Stimulated activated CD8-positive, alpha-beta memory T cell treated with anti-CD3 and anti-CD28 coated beads, Interleukin-15, amount 100 ng/mL, for 24 hours (primary cell): Measurements from ENCODE around the gene ALDH16A1.
"Not testable (repeated sequence)": the region's sequence is repeated elsewhere in the genome, so short reads cannot be mapped to it uniquely, and the experiment has no call there.

Source experiments
- DNase-seq: peaks from one replicate; pipeline ENCODE4 v3.0.0-alpha.2; 2020; ENCODE audit warnings: low read depth

ALDH16A1 gene

GRCh38 chr19:49441210-49441959, 11.6 kb upstream of the ALDH16A1 start, which contains the start of gene SLC17A7:
TSS of gene SLC17A7 (minus strand) at chr19:49441527. CDS start at chr19:49441379, 148 bp downstream.
- no peak for DNase-seq

- DNase-seq, result no peak
Observed at GRCh38 chr19:49441960-49442350, 11.1 kb upstream of the ALDH16A1 start.

GRCh38 chr19:49442354-49442753, 10.7 kb upstream of the ALDH16A1 start:
- no peak for DNase-seq

GRCh38 chr19:49442771-49443365, 10.2 kb upstream of the ALDH16A1 start:
- DNase-seq, result no peak

DNA sequence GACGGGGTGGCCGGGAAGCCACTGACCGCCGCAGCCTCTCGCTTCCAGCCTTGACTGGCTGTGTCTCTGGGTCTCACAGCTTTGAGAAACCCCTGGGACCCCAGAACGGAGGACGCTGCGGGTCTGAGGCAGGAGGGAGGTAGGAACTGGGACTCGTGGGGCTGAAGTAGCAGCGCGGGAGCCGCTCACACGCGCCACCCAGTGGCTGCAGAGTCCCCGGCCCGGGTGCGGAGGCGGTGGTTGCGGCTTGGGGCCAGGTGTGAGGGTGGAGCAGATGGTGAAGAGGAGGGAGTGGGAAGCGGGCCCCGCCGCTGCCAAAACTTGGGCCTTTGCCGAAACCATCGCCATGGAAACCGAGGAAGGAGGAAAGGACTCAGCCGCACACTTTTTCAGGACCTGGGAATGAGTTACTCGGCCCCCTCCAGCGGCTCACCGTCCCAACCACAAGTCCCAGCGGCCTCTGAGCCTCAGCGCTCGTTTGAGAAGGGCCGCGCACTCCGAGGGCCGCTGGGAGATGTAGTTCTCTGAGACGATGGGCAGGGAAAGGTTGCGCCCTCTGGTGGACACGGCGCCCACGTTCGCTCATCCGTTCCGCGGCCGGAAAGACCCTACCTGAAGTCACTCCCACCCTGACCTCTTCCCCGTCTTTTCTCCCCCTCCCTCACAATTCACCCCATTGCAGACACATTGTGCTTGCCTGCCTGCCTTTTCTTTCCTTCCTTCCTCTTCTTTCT, 9.5 kb upstream of the ALDH16A1 start:
- DNase-seq, result peak; percentile 89

DNA sequence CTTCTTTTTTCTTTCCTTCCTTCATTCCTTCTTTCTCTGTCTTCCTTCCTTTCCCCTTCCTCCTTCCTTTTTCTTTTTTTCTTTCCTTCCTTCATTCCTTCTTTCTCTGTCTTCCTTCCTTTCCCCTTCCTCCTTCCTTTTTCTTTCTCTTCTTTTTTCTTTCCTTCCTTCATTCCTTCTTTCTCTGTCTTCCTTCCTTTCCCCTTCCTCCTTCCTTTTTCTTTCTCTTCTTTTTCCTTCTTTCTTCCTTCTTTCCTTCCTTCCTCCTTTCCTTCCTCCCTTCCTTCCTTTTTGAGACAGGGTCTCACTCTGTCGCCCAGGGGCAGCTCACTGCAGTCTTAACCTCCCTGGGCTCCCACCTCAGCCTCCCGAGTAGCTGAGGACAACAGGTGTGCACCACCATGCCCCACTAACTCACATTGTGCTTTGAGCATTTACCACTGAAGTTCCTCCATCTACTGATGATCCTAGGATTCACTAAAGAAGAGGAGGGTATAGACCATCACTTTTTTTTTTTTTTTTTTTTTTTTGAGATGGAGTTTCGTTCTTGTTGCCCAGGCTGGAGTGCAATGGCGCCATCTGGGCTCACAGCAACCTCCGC, 8.8 kb upstream of the ALDH16A1 start:
- not testable (repeated sequence) for DNase-seq

DNA sequence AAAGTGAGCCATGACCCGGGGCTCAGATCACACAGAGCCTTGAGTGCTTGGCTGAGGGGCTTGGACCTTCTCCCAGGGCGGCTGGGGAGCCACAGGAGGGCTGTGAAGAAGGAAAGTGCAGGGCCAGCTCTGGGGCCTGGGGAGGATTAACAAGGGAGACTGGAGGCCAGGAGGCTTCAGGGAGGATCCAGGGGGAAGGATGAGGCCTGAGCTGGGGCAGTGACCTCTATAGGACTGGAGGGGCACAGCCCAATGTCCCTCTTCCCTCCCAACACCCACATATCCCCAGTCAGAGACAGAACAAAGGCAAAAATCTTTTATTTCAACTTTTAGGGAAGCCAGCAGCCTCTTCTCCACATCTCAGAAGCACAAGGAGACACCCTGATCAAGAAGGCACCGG, 7.0 kb upstream of the ALDH16A1 start:
- no peak for DNase-seq

GRCh38 chr19:49447485-49448431, 5.3 kb upstream of the ALDH16A1 start:
- DNase-seq, result no peak

GRCh38 chr19:49448432-49448786, 4.6 kb upstream of the ALDH16A1 start:
- DNase-seq, result no peak

- DNase-seq, result no peak
Observed at GRCh38 chr19:49450405-49450804, 2.6 kb upstream of the ALDH16A1 start.

- DNase-seq, result peak; percentile 72
Observed at GRCh38 chr19:49451430-49452181, 1.4 kb upstream of the ALDH16A1 start, which contains the start of gene PIH1D1. TSS of gene PIH1D1 (minus strand) at chr19:49451814. CDS start at chr19:49451574, 240 bp downstream.

DNA sequence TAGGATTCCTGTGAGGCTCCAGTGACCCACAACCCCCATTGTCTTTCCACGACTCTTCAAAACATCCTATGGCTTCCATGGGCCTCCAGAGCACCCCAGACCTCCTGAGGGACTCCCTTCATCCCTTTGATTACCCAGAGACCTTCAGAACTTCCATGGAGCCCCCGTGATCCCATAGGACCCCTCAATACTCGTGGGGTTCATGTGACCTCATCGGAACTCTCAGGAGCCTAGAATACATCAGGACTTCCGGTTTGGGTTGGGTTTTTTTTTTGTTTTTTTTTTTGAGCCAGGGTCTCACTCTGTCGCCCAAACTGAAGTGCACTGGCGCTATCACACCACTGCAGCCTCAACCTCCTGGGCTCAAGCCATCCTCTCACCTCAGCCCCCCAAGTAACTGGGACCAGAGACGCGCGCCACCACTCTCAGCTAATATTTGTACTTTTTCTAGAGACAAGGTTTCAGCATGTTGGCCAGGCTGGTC, 774 bp downstream of the ALDH16A1 start:
- no peak for DNase-seq

- DNase-seq, result no peak
Observed at GRCh38 chr19:49455773-49456172, 2.7 kb downstream of the ALDH16A1 start.

DNA sequence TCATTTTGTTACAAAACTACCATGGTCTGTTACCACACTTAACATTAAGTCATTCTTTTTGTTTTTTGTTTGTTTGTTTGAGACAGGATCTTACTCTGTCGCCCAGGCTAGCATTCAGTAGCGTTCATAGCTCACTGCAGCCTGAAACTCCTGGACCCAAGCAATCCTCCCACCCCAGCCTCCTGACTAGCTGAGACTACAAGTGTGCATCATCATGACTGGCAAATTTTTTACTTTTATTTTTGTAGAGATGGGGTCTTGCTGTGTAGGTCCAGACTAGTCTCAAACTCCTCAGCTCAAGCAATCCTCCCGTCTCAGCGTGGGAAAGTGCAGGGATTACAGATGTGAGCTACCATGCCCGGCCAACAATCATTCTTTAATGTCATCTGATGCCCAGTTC, 3.3 kb downstream of the ALDH16A1 start:
- DNase-seq, result no peak

DNA sequence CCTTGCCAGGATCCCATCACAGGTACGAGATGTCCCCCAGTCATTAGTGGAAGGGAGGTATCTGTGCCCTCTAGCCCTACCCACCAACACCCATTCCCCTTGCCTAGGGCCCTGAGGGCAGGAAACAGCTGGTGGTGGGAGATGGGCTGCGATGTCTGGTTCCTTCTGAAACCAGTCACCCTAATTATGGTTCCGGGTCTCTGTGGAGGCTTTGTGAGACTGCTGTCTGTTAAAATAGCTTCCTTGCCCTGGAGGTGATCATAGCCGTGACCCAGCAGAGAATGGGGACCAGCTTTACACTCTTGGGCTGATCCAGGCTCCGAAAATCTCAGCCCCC, 5.5 kb downstream of the ALDH16A1 start:
- DNase-seq, result no peak

GRCh38 chr19:49459388-49459787, 6.4 kb downstream of the ALDH16A1 start:
- DNase-seq, result no peak

DNA sequence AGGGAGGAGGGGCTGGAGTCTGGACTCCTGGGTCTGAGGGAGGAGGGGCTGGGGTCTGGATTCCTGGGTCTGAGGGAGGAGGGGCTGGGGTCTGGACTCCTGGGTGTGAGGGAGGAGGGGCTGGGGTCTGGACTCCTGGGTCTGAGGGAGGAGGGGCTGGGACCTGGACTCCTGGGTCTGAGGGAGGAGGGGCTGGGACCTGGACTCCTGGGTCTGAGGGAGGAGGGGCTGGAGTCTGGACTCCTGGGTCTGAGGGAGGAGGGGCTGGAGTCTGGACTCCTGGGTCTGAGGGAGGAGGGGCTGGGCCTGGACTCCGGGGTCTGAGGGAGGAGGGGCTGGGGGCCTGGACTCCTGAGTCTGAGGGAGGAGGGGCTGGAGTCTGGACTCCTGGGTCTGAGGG, 8.1 kb downstream of the ALDH16A1 start:
- not testable (repeated sequence) for DNase-seq

DNA sequence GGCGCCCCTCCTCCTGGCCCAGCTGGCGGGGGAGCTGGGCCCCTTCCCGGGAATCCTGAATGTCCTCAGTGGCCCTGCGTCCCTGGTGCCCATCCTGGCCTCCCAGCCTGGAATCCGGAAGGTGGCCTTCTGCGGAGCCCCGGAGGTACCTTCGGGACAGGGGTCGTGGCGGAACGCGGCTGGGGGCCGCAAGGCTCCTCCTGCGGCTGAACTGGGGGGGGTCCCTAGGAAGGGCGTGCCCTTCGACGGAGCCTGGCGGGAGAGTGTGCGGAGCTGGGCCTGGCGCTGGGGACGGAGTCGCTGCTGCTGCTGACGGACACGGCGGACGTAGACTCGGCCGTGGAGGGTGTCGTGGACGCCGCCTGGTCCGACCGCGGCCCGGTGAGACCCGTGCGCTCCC, 8.6 kb downstream of the ALDH16A1 start:
- no peak for DNase-seq

DNA sequence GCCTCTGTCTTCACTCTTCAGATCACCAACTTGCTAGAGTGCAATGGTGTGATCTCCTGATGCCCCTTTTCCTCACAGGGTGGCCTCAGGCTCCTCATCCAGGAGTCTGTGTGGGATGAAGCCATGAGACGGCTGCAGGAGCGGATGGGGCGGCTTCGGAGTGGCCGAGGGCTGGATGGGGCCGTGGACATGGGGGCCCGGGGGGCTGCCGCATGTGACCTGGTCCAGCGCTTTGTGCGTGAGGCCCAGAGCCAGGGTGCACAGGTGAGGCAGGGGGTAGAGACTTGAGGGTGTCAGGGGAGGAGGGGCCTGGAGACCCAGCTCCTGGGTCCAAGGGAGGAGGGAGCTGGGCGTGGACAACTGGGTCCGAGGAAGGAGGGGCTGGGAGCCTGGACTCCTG, 9.5 kb downstream of the ALDH16A1 start:
- no peak for DNase-seq

DNA sequence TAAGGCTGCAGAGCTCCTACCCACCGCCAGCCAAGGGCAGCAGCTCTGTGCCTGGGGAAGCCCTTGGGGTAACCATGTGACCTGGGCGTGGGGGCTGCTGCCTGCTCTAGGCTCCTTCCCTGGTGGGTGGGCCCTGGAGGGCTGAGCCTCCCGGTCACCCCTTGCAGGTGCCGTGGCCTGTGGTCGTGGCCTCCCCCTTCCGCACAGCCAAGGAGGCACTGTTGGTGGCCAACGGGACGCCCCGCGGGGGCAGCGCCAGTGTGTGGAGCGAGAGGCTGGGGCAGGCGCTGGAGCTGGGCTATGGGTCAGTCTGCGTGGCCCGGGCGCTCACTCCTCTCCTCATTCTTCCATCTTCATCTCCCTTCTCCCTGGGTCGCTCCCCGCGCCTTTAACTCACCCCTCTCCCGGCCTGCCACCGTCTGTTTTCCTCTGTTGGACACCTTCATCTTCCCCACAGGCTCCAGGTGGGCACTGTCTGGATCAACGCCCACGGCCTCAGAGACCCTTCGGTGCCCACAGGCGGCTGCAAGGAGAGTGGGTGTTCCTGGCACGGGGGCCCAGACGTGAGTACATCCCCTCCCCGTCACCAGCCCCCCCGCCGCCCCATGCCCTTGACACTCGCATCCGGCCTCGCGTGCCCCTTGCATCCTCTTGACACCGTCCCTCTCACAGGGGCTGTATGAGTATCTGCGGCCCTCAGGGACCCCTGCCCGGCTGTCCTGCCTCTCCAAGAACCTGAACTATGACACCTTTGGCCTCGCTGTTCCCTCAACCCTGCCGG, 11.1 kb downstream of the ALDH16A1 start:
- no peak for DNase-seq
